Measurements from ENCODE around the gene SLC17A9. TPM values are rescaled to one million over a fixed set of nuclear protein-coding genes. Genes with fewer than 3 reads are reported as not detected.

SLC17A9 gene
- total RNA-seq, 1 donor from 2014 or later: 15.2 TPM

DNA sequence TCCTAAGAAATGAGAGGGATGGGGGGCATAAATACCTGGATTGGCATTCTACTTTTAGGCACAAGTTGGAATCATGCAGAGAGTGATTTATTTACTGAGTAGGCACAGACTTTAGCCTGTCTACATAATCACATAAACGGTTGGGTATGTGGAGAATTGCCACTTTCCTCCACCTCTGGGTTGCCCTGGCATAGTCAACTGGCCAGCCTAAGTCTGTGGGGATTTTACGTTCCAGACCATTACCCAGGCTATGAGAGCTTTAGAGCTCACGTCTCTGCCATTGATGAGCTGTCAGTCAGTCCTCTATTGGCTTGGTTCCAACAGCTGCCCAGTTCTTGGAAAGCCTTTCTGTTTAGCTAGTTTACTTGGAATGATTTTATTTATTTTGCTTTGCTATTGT is 59.3 kb downstream of the SLC17A9 start:
- H3K36me3 ChIP-seq: no peaks in the 10 kb centered on the region
- no peak for DNase-seq
- H3K9me3 ChIP-seq: no peaks in the 10 kb centered on the region
- peaks cover 94% of the 10 kb centered on the region for H3K27me3 ChIP-seq
- no peak for ATAC-seq
- H3K27ac ChIP-seq: no peak overlapping the region
- TF ChIP-seq, protein P1, sequence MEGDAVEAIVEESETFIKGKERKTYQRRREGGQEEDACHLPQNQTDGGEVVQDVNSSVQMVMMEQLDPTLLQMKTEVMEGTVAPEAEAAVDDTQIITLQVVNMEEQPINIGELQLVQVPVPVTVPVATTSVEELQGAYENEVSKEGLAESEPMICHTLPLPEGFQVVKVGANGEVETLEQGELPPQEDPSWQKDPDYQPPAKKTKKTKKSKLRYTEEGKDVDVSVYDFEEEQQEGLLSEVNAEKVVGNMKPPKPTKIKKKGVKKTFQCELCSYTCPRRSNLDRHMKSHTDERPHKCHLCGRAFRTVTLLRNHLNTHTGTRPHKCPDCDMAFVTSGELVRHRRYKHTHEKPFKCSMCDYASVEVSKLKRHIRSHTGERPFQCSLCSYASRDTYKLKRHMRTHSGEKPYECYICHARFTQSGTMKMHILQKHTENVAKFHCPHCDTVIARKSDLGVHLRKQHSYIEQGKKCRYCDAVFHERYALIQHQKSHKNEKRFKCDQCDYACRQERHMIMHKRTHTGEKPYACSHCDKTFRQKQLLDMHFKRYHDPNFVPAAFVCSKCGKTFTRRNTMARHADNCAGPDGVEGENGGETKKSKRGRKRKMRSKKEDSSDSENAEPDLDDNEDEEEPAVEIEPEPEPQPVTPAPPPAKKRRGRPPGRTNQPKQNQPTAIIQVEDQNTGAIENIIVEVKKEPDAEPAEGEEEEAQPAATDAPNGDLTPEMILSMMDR (IDR thresholded peaks at IDR 0.05): no peak
- no peak overlapping the region for H3K4me3 ChIP-seq
- intact Hi-C loops (cut with DNase I): no loop called here
- H3K4me1 ChIP-seq: peaks cover 7% of the 10 kb centered on the region

DNA sequence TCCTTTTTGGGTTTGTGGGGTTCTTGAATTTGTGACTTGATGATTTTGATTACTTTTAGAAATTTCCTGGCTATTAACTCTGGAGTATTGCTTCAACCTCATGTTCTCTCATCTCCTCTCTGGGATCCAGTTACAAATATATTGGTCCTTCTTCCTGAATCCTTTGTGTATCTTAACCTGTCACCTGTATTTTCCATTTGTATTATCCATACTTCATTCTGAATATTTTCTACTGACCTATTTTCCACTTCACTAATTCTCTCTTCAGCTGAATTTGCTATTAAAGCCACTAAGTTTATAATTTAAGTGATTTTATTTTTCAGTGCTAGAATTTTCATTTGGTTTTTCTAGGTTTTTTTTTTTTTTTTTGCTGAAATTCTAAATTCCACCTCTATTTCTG is 60.7 kb downstream of the SLC17A9 start:
- ATAC-seq: no peak
- DNase-seq: no peak
- no peaks in the 10 kb centered on the region for H3K36me3 ChIP-seq
- H3K27ac ChIP-seq: no peak overlapping the region
- intact Hi-C loops (cut with DNase I): no loop called here
- TF ChIP-seq, protein P1 (IDR thresholded peaks at IDR 0.05): no peak
- H3K9me3 ChIP-seq: no peaks in the 10 kb centered on the region
- peaks cover 7% of the 10 kb centered on the region for H3K4me1 ChIP-seq
- H3K27me3 ChIP-seq: peaks cover 94% of the 10 kb centered on the region
- no peak overlapping the region for H3K4me3 ChIP-seq

DNA sequence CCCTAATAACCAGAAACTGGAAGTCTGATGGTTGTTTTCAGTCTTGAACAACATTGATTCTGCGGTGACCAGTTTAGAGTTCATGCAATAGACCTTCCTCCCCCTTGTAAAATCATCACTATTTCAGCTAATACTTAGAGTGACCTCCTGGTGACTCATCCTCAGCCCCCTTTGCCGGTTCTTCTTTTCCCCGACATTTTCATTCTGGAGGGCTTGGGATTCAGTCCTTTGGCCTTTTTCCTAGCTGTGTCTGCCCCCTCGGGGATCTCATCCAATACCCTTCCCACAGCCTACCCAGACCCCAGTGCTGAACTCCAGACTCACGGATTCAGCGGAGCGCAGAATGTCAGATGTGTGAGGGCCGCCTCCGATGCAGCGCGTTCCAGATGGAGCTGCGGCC is 61.8 kb downstream of the SLC17A9 start:
- Histone ChIP-seq H3K27me3 (peaks cover 86% of the 10 kb centered on the region), H3K9me3 (no peaks in the 10 kb centered on the region), H3K27ac (no peak overlapping the region), H3K4me1 (no peaks in the 10 kb centered on the region), H3K4me3 (no peak overlapping the region), H3K36me3 (no peaks in the 10 kb centered on the region)
- intact Hi-C loops (cut with DNase I): no loop called here
- ATAC-seq (no peak), DNase-seq (no peak)
- TF ChIP-seq, protein P1 (IDR thresholded peaks at IDR 0.05): no peak

DNA sequence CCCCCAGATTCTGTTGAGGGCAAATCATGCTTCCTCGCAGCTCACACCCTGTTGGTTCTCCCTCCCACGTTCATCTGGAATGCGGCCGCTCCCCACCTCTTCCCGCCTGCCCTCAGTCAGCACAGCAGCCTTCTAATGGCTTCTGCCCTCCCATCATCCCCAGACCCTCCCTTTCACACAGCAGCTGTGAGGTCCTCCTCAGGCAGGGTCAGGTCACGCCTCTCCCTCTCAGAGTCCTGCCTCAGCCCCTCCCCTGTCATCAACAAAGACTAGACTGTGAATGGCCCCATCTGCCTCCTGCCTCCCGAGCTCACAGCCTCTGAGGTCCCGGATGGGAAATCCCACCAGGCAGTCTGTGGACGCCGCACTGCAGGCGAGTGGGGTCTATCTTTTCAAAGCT is 62.2 kb downstream of the SLC17A9 start:
- TF ChIP-seq, protein P1 (IDR thresholded peaks at IDR 0.05): no peak
- intact Hi-C loops (cut with DNase I): no loop called here
- DNase-seq: no peak
- peaks cover 82% of the 10 kb centered on the region for H3K27me3 ChIP-seq
- no peak overlapping the region for H3K27ac ChIP-seq
- H3K36me3 ChIP-seq: no peaks in the 10 kb centered on the region
- no peaks in the 10 kb centered on the region for H3K4me1 ChIP-seq
- H3K4me3 ChIP-seq: no peak overlapping the region
- no peaks in the 10 kb centered on the region for H3K9me3 ChIP-seq
- ATAC-seq: no peak

DNA sequence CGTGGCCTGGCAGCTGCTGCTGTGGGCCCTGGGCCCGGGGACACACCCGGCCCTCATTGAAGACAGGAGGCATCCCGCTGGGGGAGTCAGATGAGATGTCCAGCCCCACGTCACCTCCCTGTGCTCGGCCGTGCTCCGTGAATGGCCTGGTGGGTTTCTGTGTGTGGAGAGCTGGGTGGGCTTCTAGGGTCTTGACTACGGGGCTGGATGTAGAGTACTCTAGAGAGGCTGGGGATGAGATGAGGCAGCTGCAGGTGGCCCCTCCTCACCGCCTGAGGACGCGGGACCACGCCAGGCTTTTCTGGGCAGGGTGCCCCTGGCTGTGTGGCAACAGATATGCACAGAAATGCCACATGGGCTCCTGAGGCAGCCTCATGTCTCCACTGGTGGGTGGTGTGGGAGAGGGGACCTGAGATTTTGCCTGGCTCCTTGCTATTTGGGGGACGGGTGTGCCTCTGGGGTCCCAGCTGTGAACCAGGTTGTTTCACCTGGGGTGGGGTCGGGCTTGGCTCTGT is 62.7 kb downstream of the SLC17A9 start:
- Histone ChIP-seq H3K9me3 (no peaks in the 10 kb centered on the region), H3K36me3 (no peaks in the 10 kb centered on the region), H3K4me3 (no peak overlapping the region), H3K27me3 (peaks cover 77% of the 10 kb centered on the region), H3K27ac (no peak overlapping the region), H3K4me1 (no peaks in the 10 kb centered on the region)
- TF ChIP-seq, protein P1 (IDR thresholded peaks at IDR 0.05): no peak
- intact Hi-C loops (cut with DNase I): no loop called here
- ATAC-seq: no peak
- no peak for DNase-seq

All from upper lobe of right lung (tissue), 1 donor.